ENCODE measurements around the gene DDX27.

The DDX27 gene

GRCh38 chr20:49281913-49282467, 62.8 kb downstream of the DDX27 start:
- H3K4me1 Mint-ChIP-seq (ENCODE audit: low read depth), result peaks cover 60% of the 10 kb centered on the region
- no peaks in the 10 kb centered on the region for H3K27me3 Mint-ChIP-seq (ENCODE audit: low read depth)
- H3K36me3 Mint-ChIP-seq (ENCODE audit: low read depth), result peaks cover 92% of the 10 kb centered on the region
- peak overlapping the region; percentile 14 for H3K27ac Mint-ChIP-seq
- H3K9me3 Mint-ChIP-seq, result peaks cover 65% of the 10 kb centered on the region
- H3K4me3 Mint-ChIP-seq, result peak overlapping the region; percentile 93

DNA sequence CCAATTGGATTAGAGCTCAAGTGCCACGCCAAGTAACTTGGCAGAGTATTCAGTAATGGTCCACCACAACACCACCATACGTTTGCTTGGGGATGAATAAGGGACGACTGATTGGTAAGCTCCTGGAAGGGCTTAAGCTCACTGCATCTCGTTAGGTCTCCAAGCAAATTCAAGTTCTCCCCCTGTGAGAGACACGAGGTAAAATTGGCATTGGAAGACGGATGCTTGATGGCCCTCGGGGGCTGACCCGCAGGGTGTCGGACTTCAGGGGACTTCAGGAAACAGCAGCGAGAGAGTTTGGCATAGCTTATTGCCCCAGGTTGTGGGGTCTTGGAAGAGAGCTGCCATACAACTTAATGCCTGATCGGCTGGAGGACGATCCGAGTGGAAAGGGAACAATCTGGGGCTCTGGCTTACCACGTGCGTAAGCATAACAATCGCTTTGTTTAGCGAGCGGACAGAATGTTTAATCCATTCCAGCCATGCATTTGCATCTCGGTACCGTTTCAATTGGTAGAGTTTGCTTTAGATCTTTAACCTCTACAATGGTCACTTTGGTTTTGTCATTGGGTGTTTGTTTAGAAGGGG, 63.5 kb downstream of the DDX27 start:
- Mint-ChIP-seq H3K27me3 (ENCODE audit: low read depth) (no peaks in the 10 kb centered on the region), H3K4me1 (ENCODE audit: low read depth) (peaks cover 63% of the 10 kb centered on the region), H3K4me3 (peak overlapping the region; percentile 93), H3K9me3 (peaks cover 71% of the 10 kb centered on the region), H3K36me3 (ENCODE audit: low read depth) (peaks cover 94% of the 10 kb centered on the region), H3K27ac (peak overlapping the region; percentile 64)

GRCh38 chr20:49283176-49283702, 64.0 kb downstream of the DDX27 start:
- H3K9me3 Mint-ChIP-seq, result peaks cover 71% of the 10 kb centered on the region
- peaks cover 99% of the 10 kb centered on the region for H3K36me3 Mint-ChIP-seq (ENCODE audit: low read depth)
- peaks cover 63% of the 10 kb centered on the region for H3K4me1 Mint-ChIP-seq (ENCODE audit: low read depth)
- peak overlapping the region; percentile 62 for H3K27ac Mint-ChIP-seq
- no peaks in the 10 kb centered on the region for H3K27me3 Mint-ChIP-seq (ENCODE audit: low read depth)
- peak overlapping the region; percentile 93 for H3K4me3 Mint-ChIP-seq

DNA sequence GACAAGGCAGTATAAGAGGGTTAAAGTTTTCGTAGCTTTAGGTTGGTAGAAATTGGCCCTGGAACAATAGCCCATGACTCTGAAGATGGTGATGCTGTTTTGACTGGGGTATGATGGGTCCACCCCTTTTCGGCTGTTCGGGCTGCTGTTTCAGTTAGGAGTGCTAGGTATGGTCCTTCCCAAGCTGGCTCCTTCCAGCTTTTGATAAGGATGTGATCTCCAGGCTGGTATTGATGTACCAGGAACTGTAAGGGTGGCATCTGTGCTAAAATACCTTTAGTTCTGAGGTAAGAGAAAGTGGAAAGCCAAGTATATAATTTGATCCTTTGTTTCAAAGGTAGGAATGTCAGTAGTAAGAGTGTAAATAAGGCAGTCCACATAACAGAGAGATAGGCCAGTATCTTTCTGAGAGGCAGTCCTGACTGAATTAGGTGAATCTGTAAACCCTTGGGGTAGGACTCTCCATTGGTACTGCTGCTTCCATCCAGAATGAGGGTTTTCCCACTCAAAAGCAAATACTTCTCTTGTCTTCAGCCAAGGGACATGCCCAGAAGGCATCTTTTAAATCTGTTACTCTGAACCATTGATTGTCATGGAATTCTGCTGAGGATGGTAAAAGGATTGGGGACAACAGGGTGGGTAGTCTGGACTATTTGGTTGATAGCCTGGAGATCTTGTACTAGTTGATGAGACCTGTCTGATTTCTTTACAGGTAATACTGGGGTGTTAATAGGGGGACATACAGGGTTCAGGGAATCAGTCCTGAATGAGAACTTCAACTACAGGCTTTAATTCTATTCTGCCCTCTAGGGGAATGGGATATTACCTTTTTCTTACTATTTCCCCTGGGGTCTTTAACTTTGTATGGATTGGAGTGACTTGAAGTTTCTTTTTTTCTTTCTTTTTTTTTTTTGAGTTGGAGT, 64.7 kb downstream of the DDX27 start:
- H3K4me3 Mint-ChIP-seq, result peak overlapping the region; percentile 93
- H3K9me3 Mint-ChIP-seq, result peaks cover 71% of the 10 kb centered on the region
- H3K36me3 Mint-ChIP-seq (ENCODE audit: low read depth), result peaks cover 100% of the 10 kb centered on the region

DNA sequence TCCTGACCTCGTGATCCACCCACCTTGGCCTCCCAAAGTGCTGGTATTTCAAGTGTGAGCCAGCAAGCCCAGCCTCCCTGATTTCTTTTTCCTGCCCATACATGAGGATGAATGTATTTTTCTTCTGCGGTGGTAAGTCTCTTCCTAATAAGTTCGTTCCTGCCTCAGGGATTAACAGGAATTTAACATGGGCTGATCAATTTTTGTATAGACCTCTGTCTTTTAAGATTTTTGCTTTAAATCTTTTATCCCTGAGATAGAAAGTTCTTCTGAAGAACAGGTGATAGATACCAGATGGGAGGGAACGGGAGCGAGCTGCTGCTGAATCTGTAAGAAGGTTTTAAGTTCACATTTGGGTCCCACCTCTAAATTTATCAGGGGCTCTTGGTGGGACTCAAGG, 65.6 kb downstream of the DDX27 start:
- H3K4me1 Mint-ChIP-seq (ENCODE audit: low read depth), result peaks cover 60% of the 10 kb centered on the region
- no peak overlapping the region for H3K27ac Mint-ChIP-seq
- H3K36me3 Mint-ChIP-seq (ENCODE audit: low read depth), result peaks cover 99% of the 10 kb centered on the region
- H3K27me3 Mint-ChIP-seq (ENCODE audit: low read depth), result no peaks in the 10 kb centered on the region
- H3K9me3 Mint-ChIP-seq, result peaks cover 71% of the 10 kb centered on the region
- H3K4me3 Mint-ChIP-seq, result peak overlapping the region; percentile 51

More for the DNA sequence above, 64.7 kb downstream of the DDX27 start:
- Mint-ChIP-seq H3K27ac (peak overlapping the region; percentile 62), H3K27me3 (ENCODE audit: low read depth) (no peaks in the 10 kb centered on the region), H3K4me1 (ENCODE audit: low read depth) (peaks cover 63% of the 10 kb centered on the region)

DNA sequence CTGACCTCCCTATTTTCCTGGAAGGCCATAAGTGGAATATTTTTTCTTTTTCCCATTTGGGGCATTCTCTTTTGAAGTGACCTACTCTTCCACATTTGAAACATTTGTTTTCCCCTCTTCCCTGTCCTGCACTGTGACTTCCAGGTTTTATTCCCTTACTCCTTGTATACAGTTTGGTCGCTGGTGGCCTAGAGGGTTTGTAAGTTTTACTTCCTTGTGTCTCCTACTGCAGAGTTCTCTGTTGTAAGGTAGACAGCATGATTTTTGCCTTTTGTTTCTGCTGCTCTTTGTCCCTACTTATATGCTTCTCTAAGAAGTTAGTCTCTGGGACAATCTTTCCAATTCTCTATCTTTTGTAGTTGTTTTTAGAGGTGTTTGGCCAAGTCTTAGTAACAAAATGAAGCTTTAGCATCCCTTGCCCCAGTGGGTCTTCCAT, 66.0 kb downstream of the DDX27 start:
- peaks cover 55% of the 10 kb centered on the region for H3K4me1 Mint-ChIP-seq (ENCODE audit: low read depth)
- H3K27me3 Mint-ChIP-seq (ENCODE audit: low read depth), result no peaks in the 10 kb centered on the region
- no peak overlapping the region for H3K4me3 Mint-ChIP-seq
- H3K27ac Mint-ChIP-seq, result no peak overlapping the region
- H3K36me3 Mint-ChIP-seq (ENCODE audit: low read depth), result peaks cover 99% of the 10 kb centered on the region
- H3K9me3 Mint-ChIP-seq, result peaks cover 68% of the 10 kb centered on the region

DNA sequence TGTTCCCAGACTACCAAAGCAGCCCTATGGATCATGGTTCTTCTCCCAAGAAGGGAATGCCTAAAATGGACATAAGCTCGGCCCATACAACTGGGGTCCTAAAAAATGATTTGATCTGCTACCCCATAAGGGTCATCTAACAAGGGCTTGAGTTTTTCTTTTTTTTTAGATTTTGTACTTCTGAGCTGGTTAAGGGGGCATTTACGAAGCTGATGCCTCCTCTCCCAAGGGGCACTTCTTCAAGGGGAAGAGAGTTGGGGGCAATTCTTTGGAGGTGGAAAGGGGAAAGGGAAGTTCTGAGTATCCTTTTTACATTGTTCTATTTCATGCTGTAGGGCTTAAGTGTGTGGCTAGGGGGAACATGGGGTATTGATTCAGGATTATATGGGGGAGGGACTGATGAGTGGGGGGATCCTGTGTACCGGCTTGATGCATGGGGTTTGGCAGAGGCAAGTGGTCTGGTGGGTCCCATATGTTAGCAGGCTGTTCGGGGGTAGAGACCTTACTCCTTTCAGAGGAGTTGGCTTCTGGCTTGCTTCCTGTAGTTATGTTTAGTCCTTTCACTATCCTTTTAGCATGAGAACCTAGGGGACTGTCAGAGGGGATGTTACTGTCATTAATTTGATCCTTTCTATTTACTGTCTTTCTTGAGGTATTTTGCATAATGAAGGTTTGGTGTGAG, 66.7 kb downstream of the DDX27 start:
- no peak overlapping the region for H3K27ac Mint-ChIP-seq
- peaks cover 48% of the 10 kb centered on the region for H3K4me1 Mint-ChIP-seq (ENCODE audit: low read depth)
- H3K4me3 Mint-ChIP-seq, result no peak overlapping the region
- H3K27me3 Mint-ChIP-seq (ENCODE audit: low read depth), result no peaks in the 10 kb centered on the region
- peaks cover 61% of the 10 kb centered on the region for H3K9me3 Mint-ChIP-seq
- peaks cover 97% of the 10 kb centered on the region for H3K36me3 Mint-ChIP-seq (ENCODE audit: low read depth)

DNA sequence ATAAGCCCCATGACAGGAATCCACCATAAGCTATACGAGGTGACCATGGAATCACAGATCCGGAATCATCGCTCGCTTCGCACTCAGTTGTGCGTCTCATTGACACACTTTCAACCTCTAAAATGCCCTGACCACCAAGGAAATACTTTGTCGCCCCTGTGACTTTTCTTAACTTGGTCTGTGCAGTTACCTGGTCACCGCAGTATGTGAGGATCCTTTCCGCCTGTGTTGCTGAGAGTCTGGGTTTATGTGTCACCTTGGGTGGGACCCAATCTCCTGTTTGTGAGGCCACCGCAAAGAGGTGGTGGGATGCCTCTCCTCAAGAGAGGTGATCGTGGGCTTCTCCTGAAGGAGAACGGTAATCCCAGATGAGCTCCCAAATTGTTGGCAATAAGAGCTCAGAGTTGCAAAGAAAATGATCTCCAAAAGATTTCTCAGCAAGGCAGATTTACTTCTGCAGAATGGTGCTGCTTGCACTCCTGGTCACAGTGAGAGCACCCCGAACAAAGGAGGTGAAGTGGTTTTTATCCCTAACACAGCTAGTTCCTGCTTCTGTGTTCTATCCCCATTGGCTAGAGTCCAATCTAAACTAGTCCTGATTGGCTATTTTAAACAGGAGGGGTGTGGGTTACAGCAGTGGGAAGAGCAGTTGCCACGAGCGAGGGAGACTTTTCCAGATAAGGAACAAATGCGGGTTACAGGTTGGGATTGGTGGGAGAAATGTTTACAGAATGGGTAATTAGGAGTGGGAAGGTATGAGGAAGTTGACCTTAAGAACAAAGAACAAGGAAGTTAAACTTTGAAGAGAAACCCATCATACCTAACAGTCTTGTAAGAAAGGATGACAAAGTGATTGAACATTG, 67.7 kb downstream of the DDX27 start:
- Mint-ChIP-seq H3K27ac (peak overlapping the region; percentile 68), H3K36me3 (ENCODE audit: low read depth) (peaks cover 94% of the 10 kb centered on the region), H3K4me1 (ENCODE audit: low read depth) (peaks cover 40% of the 10 kb centered on the region), H3K27me3 (ENCODE audit: low read depth) (no peaks in the 10 kb centered on the region), H3K9me3 (peaks cover 51% of the 10 kb centered on the region), H3K4me3 (no peak overlapping the region)

GRCh38 chr20:49287555-49288249, 68.5 kb downstream of the DDX27 start:
- Mint-ChIP-seq H3K27me3 (ENCODE audit: low read depth) (no peaks in the 10 kb centered on the region), H3K27ac (no peak overlapping the region), H3K9me3 (peaks cover 43% of the 10 kb centered on the region), H3K4me1 (ENCODE audit: low read depth) (peaks cover 32% of the 10 kb centered on the region), H3K36me3 (ENCODE audit: low read depth) (peaks cover 89% of the 10 kb centered on the region), H3K4me3 (no peak overlapping the region)

DNA sequence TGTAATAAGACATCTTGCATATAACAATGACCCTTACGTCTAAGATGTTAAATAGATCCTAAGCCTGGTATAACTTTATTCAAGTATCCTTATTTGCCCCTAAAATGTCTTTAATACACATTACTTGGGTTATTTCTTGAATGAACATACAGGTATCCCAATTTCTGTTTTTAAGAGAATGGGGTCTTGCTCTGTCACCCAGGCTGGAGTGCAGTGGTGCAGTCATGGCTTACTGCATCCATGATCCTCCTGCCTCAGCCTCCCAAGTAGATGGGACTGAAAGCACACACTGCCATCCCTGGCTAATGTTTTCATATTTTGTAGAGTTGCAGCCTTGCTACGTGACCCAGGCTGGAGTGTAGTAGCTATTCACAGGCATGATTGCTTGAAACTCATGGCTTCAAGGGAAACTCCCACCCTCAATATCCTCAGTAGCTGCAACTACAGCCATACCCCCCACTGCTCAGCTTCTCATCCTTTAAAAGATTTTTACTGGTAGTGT, 69.1 kb downstream of the DDX27 start:
- Mint-ChIP-seq H3K9me3 (peaks cover 39% of the 10 kb centered on the region), H3K4me3 (no peak overlapping the region)

GRCh38 chr20:49288784-49289696, 69.8 kb downstream of the DDX27 start:
- Mint-ChIP-seq H3K9me3 (peaks cover 32% of the 10 kb centered on the region), H3K4me1 (ENCODE audit: low read depth) (peaks cover 18% of the 10 kb centered on the region), H3K4me3 (no peak overlapping the region), H3K27me3 (ENCODE audit: low read depth) (no peaks in the 10 kb centered on the region), H3K27ac (no peak overlapping the region), H3K36me3 (ENCODE audit: low read depth) (peaks cover 82% of the 10 kb centered on the region)

More for the DNA sequence above, 69.1 kb downstream of the DDX27 start:
- Mint-ChIP-seq H3K27me3 (ENCODE audit: low read depth) (no peaks in the 10 kb centered on the region), H3K36me3 (ENCODE audit: low read depth) (peaks cover 88% of the 10 kb centered on the region), H3K4me1 (ENCODE audit: low read depth) (peaks cover 26% of the 10 kb centered on the region), H3K27ac (no peak overlapping the region)

GRCh38 chr20:49290608-49291191, 71.5 kb downstream of the DDX27 start:
- Mint-ChIP-seq H3K27me3 (ENCODE audit: low read depth) (no peaks in the 10 kb centered on the region), H3K9me3 (peaks cover 19% of the 10 kb centered on the region), H3K4me1 (ENCODE audit: low read depth) (peaks cover 7% of the 10 kb centered on the region), H3K27ac (no peak overlapping the region), H3K36me3 (ENCODE audit: low read depth) (peaks cover 69% of the 10 kb centered on the region), H3K4me3 (no peak overlapping the region)

All from T-helper 1 cell treated with Interleukin-12 subunit alpha and Interleukin-12 subunit beta and Interleukin-4 antibody, amounts not matched to agents 30 μg/mL and 1 μg/mL, for 36 hours (primary cell).